Keratinocyte (primary cell): ENCODE results near the gene FZR1.

Experiments
- CTCF ChIP-seq, 3 experiments: IDR thresholded peaks in 1 of 3; conservative IDR thresholded peaks in 1 of 3; optimal IDR thresholded peaks in 1 of 3; 2 replicates in 2 of 3; 3 replicates in 1 of 3; pipeline versions ENCODE3 to v1.5.1; 2011; ENCODE audit warnings: low read length in 3 of 3, mild to moderate bottlenecking in 3 of 3, moderate library complexity in 2 of 3, control low read depth in 1 of 3, inconsistent platforms in 1 of 3; ENCODE audit not compliant: insufficient read depth in 2 of 3; ENCODE audit errors: extremely low read depth in 1 of 3
- EZH2 ChIP-seq: IDR thresholded peaks from one replicate; pipeline ENCODE4 v1.6.1; 2012; ENCODE audit warnings: inconsistent platforms, mild to moderate bottlenecking, low read length, moderate library complexity

GRCh38 chr19:3586127-3586626, 80.1 kb downstream of the FZR1 start:
- no peak for TF ChIP-seq EZH2
- peak in 2 of 3 experiments; percentile 32 to 41 for TF ChIP-seq CTCF (optimal IDR thresholded peaks at IDR 0.05 in 1 of 3, IDR thresholded peaks at IDR 0.05 in 1 of 3, conservative IDR thresholded peaks at IDR 0.05 in 1 of 3; ENCODE audit: extremely low read depth in 1 of 3, insufficient read depth in 2 of 3, low read length in 3 of 3)
